Epithelial cell of proximal tubule (primary cell): ENCODE results near the gene TBXT. TPM values are rescaled to one million over a fixed set of nuclear protein-coding genes. Genes with fewer than 3 reads are reported as not detected.

ENCODE experiments used
- DNase-seq: peaks from one replicate; pipeline ENCODE4 v3.0.0-alpha.2; 2011; ENCODE audit warnings: low read depth
- H3K4me3 ChIP-seq: 2 replicates; pipeline ENCODE4 v1.5.1; 2011; ENCODE audit warnings: low read depth, mild to moderate bottlenecking, low read length
- CTCF ChIP-seq: conservative IDR thresholded peaks from 2 replicates; pipeline ENCODE4 v1.5.1; 2012; ENCODE audit warnings: low read depth, mild to moderate bottlenecking, low read length
- total RNA-seq: library from RNA; depleted of rRNA; stranded (reverse); fragments of >200 nt; gene quantifications from 2 replicates; pipeline ENCODE4 v1.2.3, GENCODE V29; 2015

TBXT gene
- not detected in 2 replicates for total RNA-seq

GRCh38 chr6:166167801-166168615 lies at the start of gene TBXT:
Gene TBXT (minus strand): TSS chr6:166167851. CDS start chr6:166167591, 260 bp downstream.
- H3K4me3 ChIP-seq: no peak within 1 kb of the TSS
- TF ChIP-seq CTCF: no peak
- no peak for DNase-seq

- H3K4me3 ChIP-seq: no peak overlapping the region
- no peak for DNase-seq
- TF ChIP-seq CTCF: no peak
Observed at GRCh38 chr6:166207284-166207561, 39.6 kb upstream of the TBXT start.

GRCh38 chr6:166206510-166207283 lies 39.0 kb upstream of the TBXT start:
- no peak for TF ChIP-seq CTCF
- H3K4me3 ChIP-seq: no peak overlapping the region
- DNase-seq: no peak

DNA sequence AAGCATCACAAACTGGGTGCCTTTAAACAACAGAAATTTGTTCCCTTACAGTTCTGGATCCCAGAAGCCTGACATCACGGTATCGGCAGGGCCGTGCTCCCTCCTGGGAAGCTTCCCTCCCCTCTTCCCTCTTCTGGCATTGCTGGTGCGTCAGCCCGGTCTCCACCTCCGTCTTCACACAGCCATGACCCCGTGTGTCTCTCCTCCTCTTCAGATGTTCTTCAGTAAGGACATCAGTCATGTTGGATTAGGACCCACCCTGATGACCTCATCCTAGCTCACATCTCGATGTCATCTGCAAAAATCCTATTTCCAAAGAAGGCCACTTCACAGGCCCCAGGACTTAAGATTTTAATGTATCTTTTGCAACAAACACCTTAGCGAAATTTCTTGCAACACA lies 38.4 kb upstream of the TBXT start:
- no peak for TF ChIP-seq CTCF
- H3K4me3 ChIP-seq: no peak overlapping the region
- no peak for DNase-seq

DNA sequence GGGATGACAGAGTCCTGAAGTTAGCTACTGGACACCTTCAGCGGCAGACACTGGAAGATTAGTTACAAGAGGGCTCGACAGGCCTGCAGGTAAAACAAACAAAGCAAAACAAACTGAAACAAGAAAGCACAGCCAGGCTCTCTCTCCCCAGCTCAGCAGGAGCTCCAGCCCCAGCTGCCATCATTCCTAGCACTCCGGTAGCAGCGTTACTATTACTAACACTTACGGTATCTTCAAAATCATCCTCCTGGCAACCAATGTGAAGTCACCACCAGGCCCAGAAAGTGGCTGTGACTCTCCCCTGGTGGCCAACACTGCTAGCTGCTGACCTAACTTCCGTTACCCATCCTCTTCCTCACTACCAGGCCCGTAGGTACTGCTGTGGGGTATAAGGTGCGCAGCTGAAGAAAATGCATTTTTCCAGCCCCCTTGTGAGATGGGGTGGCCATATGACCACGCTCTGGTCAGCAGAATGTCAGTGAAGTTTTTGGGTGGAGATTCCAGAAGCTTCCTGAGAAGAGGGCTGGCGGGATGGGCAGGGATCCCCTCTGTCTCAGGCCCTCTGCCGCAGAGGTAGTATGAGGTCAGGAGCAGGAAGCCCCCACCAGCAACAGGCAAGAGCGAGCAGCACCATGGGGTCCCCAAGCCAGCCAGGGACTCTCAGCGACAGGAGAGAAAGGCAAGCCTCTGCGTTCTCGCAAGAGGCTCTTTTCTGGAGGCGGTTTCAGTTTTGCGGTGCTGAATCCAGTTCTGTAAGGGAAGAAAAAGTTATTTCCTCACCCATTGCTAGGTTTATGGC lies 37.4 kb upstream of the TBXT start:
- no peak for TF ChIP-seq CTCF
- DNase-seq: no peak
- H3K4me3 ChIP-seq: no peak overlapping the region

DNA sequence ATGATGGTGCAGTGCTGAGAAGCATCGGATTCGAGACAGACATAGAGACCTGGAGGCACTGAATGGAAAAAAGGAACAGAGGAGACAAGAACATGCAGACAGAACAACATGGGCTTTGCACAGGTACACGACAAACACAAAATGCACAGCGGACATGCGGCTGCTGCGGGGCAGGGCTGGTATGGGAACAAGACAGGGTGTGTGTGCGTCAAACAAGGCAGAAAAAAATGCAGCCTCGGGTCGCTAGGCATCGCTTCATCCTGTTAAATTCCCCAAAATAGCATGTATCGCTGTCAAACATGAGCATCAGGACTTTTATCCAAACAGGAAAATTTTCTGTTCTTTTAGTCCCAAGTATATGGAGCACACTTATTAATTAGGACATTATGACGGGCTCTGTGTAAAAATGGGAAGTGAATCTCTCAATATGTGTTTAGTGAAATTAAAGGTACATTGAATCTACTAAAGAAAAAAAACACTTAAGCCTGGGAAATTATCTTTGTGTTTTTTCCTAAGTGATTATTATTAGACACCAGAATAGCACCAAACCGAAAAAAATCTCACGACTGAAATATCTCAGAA lies 36.1 kb upstream of the TBXT start:
- no peak for DNase-seq
- no peak overlapping the region for H3K4me3 ChIP-seq
- no peak for TF ChIP-seq CTCF
